ENCODE data around the gene TSPYL2.

TSPYL2 gene

GRCh38 chrX:53080628-53081580, 1.3 kb upstream of the TSPYL2 start:
- peak; percentile 28 for DNase-seq

- DNase-seq: no peak
These were observed 828 bp downstream of the TSPYL2 start for GRCh38 chrX:53082773-53083616.

- DNase-seq: no peak
These were observed 1.9 kb downstream of the TSPYL2 start for GRCh38 chrX:53084043-53084570.

GRCh38 chrX:53084863-53085262, 2.7 kb downstream of the TSPYL2 start:
- DNase-seq: no peak

GRCh38 chrX:53085661-53086229, 3.6 kb downstream of the TSPYL2 start:
- peak; percentile 25 for DNase-seq

- no peak for DNase-seq
These were observed 4.3 kb downstream of the TSPYL2 start for GRCh38 chrX:53086464-53086863.

GRCh38 chrX:53087388-53087831, 5.2 kb downstream of the TSPYL2 start:
- DNase-seq: no peak

GRCh38 chrX:53088136-53088974, 6.2 kb downstream of the TSPYL2 start:
- DNase-seq: peak; percentile 84

GRCh38 chrX:53089224-53089842, 7.2 kb downstream of the TSPYL2 start:
- peak; percentile 52 for DNase-seq

- no peak for DNase-seq
These were observed 7.8 kb downstream of the TSPYL2 start for GRCh38 chrX:53089925-53090324.

- no peak for DNase-seq
These were observed 9.2 kb downstream of the TSPYL2 start for GRCh38 chrX:53091354-53091753.

- peak; percentile 70 for DNase-seq
These were observed 11.0 kb downstream of the TSPYL2 start for GRCh38 chrX:53093177-53093655.

- DNase-seq: peak; percentile 83
These were observed 11.8 kb downstream of the TSPYL2 start, which contains the start of gene KANTR for GRCh38 chrX:53093748-53094581. Gene KANTR, plus strand, starts transcription at chrX:53094142. Its CDS starts 30,131 bp downstream, at chrX:53124273.

GRCh38 chrX:53094582-53094905, 12.4 kb downstream of the TSPYL2 start:
- DNase-seq: no peak

GRCh38 chrX:53095796-53096195, 13.6 kb downstream of the TSPYL2 start:
- no peak for DNase-seq

- no peak for DNase-seq
These were observed 32.8 kb downstream of the TSPYL2 start for GRCh38 chrX:53114864-53115549.

- no peak for DNase-seq
These were observed 33.3 kb downstream of the TSPYL2 start for GRCh38 chrX:53115550-53115874.

- DNase-seq: no peak
These were observed 33.9 kb downstream of the TSPYL2 start for GRCh38 chrX:53116101-53116500.

- no peak for DNase-seq
These were observed 39.8 kb downstream of the TSPYL2 start for GRCh38 chrX:53122013-53122412.

- no peak for DNase-seq
These were observed 43.3 kb downstream of the TSPYL2 start for GRCh38 chrX:53125506-53125905.

Data from central memory CD4-positive, alpha-beta T cell (primary cell).